Prostate gland (tissue), 2 donors: ENCODE data around the gene TMEM107. TPM values are rescaled to one million over a fixed set of nuclear protein-coding genes. Genes with fewer than 3 reads are reported as not detected.

Source experiments
- DNase-seq: peaks from one replicate; pipeline ENCODE4 v3.0.0-alpha.2; 2019; ENCODE audit warnings: low spot score
- H3K27ac ChIP-seq, 2 donors: fragments of 200-600 bp; sonication (generic); 2 replicates each; pipeline ENCODE4 v1.5.1; 2017 to 2019
- H3K27me3 ChIP-seq: fragments of 200-600 bp; sonication (generic); replicated peaks from 2 replicates; pipeline ENCODE4 v1.5.1; 2019; ENCODE audit not compliant: insufficient read depth
- H3K36me3 ChIP-seq, 2 donors: fragments of 200-600 bp; sonication (generic); 1 replicate in 1 of 2; 2 replicates in 1 of 2; pipeline versions ENCODE4 v1.5.1 to v1.8.1; 2017 to 2019
- H3K4me1 ChIP-seq: fragments of 200-600 bp; sonication (generic); replicated peaks from 2 replicates; pipeline ENCODE4 v1.5.1; 2019
- H3K4me3 ChIP-seq, 2 donors: fragments of 200-600 bp; sonication (generic); 2 replicates each; pipeline ENCODE4 v1.5.1; 2017 to 2019
- H3K9me3 ChIP-seq: fragments of 200-600 bp; sonication (generic); 2 replicates; pipeline ENCODE4 v1.5.1; 2017
- POLR2AphosphoS5 ChIP-seq: sonication (generic); formaldehyde crosslinking; IDR thresholded peaks from one replicate; pipeline ENCODE4 v1.6.1; 2017; ENCODE audit warnings: antibody characterized with exemption
- WGBS: methylation state at CpG from one replicate; pipeline ENCODE4 v1.1.5; 2018; 5-methylcytosine and 5-hydroxymethylcytosine counted together
- intact Hi-C: fragments of 100-400 bp; cut with DNase I; formaldehyde crosslinking; loops from one replicate; pipeline ENCODE4 v1.14.2; 2022
- microRNA counts, 2 donors: library from miRNA; unstranded; fragments of <30 nt; microRNA quantifications; one replicate each; lab custom pipeline; 2016 to 2017
- microRNA-seq: library from miRNA; unstranded; fragments of <30 nt; microRNA quantifications from one replicate; pipeline ENCODE4, GENCODE V29; 2016
- total RNA-seq, 2 donors: library from RNA; depleted of rRNA; stranded (reverse); fragments of >200 nt; gene quantifications; one replicate each; pipeline ENCODE4 v1.1.0, GENCODE V29; 2016
- TF ChIP-seq, protein P1 (sequence below), 4 experiments: fragments of 200-600 bp in 2 of 4; fragments of 450-650 bp in 2 of 4; sonication (generic) in 2 of 4; IDR thresholded peaks; 1 replicate in 3 of 4; 2 replicates in 1 of 4; pipeline ENCODE4 v1.5.1; 2016 to 2019; ENCODE audit warnings: antibody characterized with exemption in 4 of 4, mild to moderate bottlenecking in 2 of 4, moderate library complexity in 2 of 4

Gene TMEM107
- total RNA-seq, 2 donors from 2014 or later: 8.6 to 13.9 TPM

- no peak overlapping the region for H3K27ac ChIP-seq
- H3K4me1 ChIP-seq: peaks cover 9% of the 10 kb centered on the region
- peak overlapping the region; percentile 29 to 41 for H3K4me3 ChIP-seq
- intact Hi-C loops: loop anchor here (5.0 kb wide), 1 partner anchor 64 kb away; no protein-coding TSS in a partner anchor
- TF ChIP-seq, protein P1, sequence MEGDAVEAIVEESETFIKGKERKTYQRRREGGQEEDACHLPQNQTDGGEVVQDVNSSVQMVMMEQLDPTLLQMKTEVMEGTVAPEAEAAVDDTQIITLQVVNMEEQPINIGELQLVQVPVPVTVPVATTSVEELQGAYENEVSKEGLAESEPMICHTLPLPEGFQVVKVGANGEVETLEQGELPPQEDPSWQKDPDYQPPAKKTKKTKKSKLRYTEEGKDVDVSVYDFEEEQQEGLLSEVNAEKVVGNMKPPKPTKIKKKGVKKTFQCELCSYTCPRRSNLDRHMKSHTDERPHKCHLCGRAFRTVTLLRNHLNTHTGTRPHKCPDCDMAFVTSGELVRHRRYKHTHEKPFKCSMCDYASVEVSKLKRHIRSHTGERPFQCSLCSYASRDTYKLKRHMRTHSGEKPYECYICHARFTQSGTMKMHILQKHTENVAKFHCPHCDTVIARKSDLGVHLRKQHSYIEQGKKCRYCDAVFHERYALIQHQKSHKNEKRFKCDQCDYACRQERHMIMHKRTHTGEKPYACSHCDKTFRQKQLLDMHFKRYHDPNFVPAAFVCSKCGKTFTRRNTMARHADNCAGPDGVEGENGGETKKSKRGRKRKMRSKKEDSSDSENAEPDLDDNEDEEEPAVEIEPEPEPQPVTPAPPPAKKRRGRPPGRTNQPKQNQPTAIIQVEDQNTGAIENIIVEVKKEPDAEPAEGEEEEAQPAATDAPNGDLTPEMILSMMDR (IDR thresholded peaks at IDR 0.05): no peak
- peak; percentile 7 for TF ChIP-seq POLR2AphosphoS5
- no peaks in the 10 kb centered on the region for H3K9me3 ChIP-seq
- no peaks in the 10 kb centered on the region for H3K36me3 ChIP-seq
- 2% methylated on average over 52 of the region's 55 CpGs for WGBS
- no peak for DNase-seq
- no peaks in the 10 kb centered on the region for H3K27me3 ChIP-seq
Measured at GRCh38 chr17:8122924-8123694, 53.1 kb downstream of the TMEM107 start.

MicroRNAs encoded within 50 kb of the gene (microRNA counts, 767-probe panel; counts per million panel counts)
- microRNA hsa-miR-4521 (lab: Ali Mortazavi, UCI): 431 to 927 counts per million in 2 donors

Small RNA genes within 50 kb of the gene (microRNA-seq; reads per million reads assigned to microRNA genes)
- gene MIR4521 (0.67 reads per million), gene MIR6883 (0.67 reads per million)

Other genes starting within 250 kb of the TMEM107 start
- gene KCNAB3, start 246.5 kb downstream of the TMEM107 start, total RNA-seq: 1 to 10 TPM; 1.2 to 4.5 TPM
- gene TRAPPC1, start 244.4 kb downstream of the TMEM107 start, total RNA-seq: 10 to 100 TPM; 57.9 to 70.9 TPM
- 10 to 100 TPM; 25.2 to 42.0 TPM for gene CNTROB, start 244.2 kb downstream of the TMEM107 start, total RNA-seq
- gene GUCY2D, start 173.8 kb downstream of the TMEM107 start, total RNA-seq: 1 to 10 TPM in 1 of 2 donors, not detected in 1; 1.8 TPM
- 100 to 1,000 TPM in 1 of 2 donors, 10 to 100 TPM in 1; 52.1 to 108 TPM for gene ALOX15B, start 137.3 kb downstream of the TMEM107 start, total RNA-seq
- under 1 TPM; 0.18 to 0.40 TPM for gene ALOX12B, start 88.7 kb downstream of the TMEM107 start, total RNA-seq
- gene ALOXE3, start 57.9 kb downstream of the TMEM107 start, total RNA-seq: 1 to 10 TPM in 1 of 2 donors, not detected in 1; 2.4 TPM
- gene HES7, start 52.3 kb downstream of the TMEM107 start, total RNA-seq: under 1 TPM in 1 of 2 donors, not detected in 1; 0.34 TPM
- gene PER1, start 24.0 kb downstream of the TMEM107 start, total RNA-seq: 100 to 1,000 TPM; 119 to 142 TPM
- gene VAMP2, start 13.4 kb downstream of the TMEM107 start, total RNA-seq: 10 to 100 TPM; 34.2 to 65.2 TPM
- 10 to 100 TPM in 1 of 2 donors, 1 to 10 TPM in 1; 9.6 to 19.1 TPM for gene BORCS6, start 13.8 kb upstream of the TMEM107 start, total RNA-seq
- gene AURKB, start 34.2 kb upstream of the TMEM107 start, total RNA-seq: 1 to 10 TPM; 2.1 to 6.6 TPM
- 10 to 100 TPM; 20.1 to 31.7 TPM for gene CTC1, start 71.7 kb upstream of the TMEM107 start, total RNA-seq
- 10 to 100 TPM; 17.0 to 29.0 TPM for gene PFAS, start 72.9 kb upstream of the TMEM107 start, total RNA-seq
- 10 to 100 TPM; 29.5 to 30.1 TPM for gene RANGRF, start 112.3 kb upstream of the TMEM107 start, total RNA-seq
- gene SLC25A35, start 119.0 kb upstream of the TMEM107 start, total RNA-seq: 1 to 10 TPM; 4.5 to 5.2 TPM
- 1 to 10 TPM; 2.6 to 4.4 TPM for gene ARHGEF15, start 133.9 kb upstream of the TMEM107 start, total RNA-seq
- gene ODF4, start 163.5 kb upstream of the TMEM107 start, total RNA-seq: not detected
- gene RPL26, start 206.8 kb upstream of the TMEM107 start, total RNA-seq: 1,000 to 10,000 TPM; 1,762 to 3,819 TPM
- not detected for gene RNF222, start 221.4 kb upstream of the TMEM107 start, total RNA-seq